Memory B cell (primary cell): Measurements from ENCODE around the gene CRYGB.

Experiments used
- ATAC-seq: fragments of 150-1000 bp; cut with Tn5 transposase; 2 replicates; pipeline ENCODE4 v1.10.0; 2021; ENCODE audit warnings: low read depth, mild to moderate bottlenecking, moderate library complexity
- DNase-seq, 2 donors: peaks; one replicate each; pipeline ENCODE4 v3.0.0; 2022; ENCODE audit warnings: low spot score in 2 of 2
- H3K27ac Mint-ChIP-seq: one replicate; pipeline ENCODE4 v1.8.0; 2022; ENCODE audit warnings: mild to moderate bottlenecking, moderate library complexity, mixed read lengths
- H3K27me3 Mint-ChIP-seq: one replicate; pipeline ENCODE4 v1.8.0; 2022; ENCODE audit warnings: mixed read lengths
- H3K36me3 Mint-ChIP-seq: one replicate; pipeline ENCODE4 v1.8.0; 2022; ENCODE audit warnings: mild to moderate bottlenecking, mixed read lengths
- H3K4me1 Mint-ChIP-seq: one replicate; pipeline ENCODE4 v1.8.0; 2022; ENCODE audit warnings: mixed read lengths
- H3K4me3 Mint-ChIP-seq: one replicate; pipeline ENCODE4 v1.8.0; 2022; ENCODE audit warnings: mild to moderate bottlenecking, moderate library complexity, mixed read lengths
- H3K9me3 Mint-ChIP-seq: one replicate; pipeline ENCODE4 v1.8.0; 2022; ENCODE audit warnings: mixed read lengths

Gene CRYGB

GRCh38 chr2:208174144-208174543, 28.2 kb upstream of the CRYGB start:
- no peak for ATAC-seq
- Mint-ChIP-seq H3K27ac (no peak overlapping the region), H3K4me3 (no peak overlapping the region), H3K4me1 (peaks cover 2% of the 10 kb centered on the region), H3K27me3 (peaks cover 5% of the 10 kb centered on the region), H3K9me3 (no peaks in the 10 kb centered on the region), H3K36me3 (no peaks in the 10 kb centered on the region)
- no peak for DNase-seq

GRCh38 chr2:208172125-208172524, 26.2 kb upstream of the CRYGB start:
- DNase-seq (no peak), ATAC-seq (no peak)
- Mint-ChIP-seq H3K4me3 (no peak overlapping the region), H3K27ac (no peak overlapping the region), H3K27me3 (peaks cover 5% of the 10 kb centered on the region), H3K9me3 (no peaks in the 10 kb centered on the region), H3K36me3 (no peaks in the 10 kb centered on the region), H3K4me1 (peaks cover 2% of the 10 kb centered on the region)

- H3K9me3 Mint-ChIP-seq = no peaks in the 10 kb centered on the region
- no peak for DNase-seq
- H3K4me3 Mint-ChIP-seq = no peak overlapping the region
- no peak for ATAC-seq
- no peaks in the 10 kb centered on the region for H3K4me1 Mint-ChIP-seq
- H3K27ac Mint-ChIP-seq = no peak overlapping the region
- no peaks in the 10 kb centered on the region for H3K36me3 Mint-ChIP-seq
- peaks cover 4% of the 10 kb centered on the region for H3K27me3 Mint-ChIP-seq
These were observed 19.2 kb upstream of the CRYGB start for GRCh38 chr2:208164951-208165755.

- Mint-ChIP-seq H3K27me3 (peaks cover 3% of the 10 kb centered on the region), H3K9me3 (no peaks in the 10 kb centered on the region), H3K4me3 (no peak within 1 kb of the TSS), H3K27ac (no peak within 1 kb of the TSS), H3K36me3 (no peaks in the 10 kb centered on the region), H3K4me1 (no peaks in the 10 kb centered on the region)
- no peak for ATAC-seq
- DNase-seq = no peak
These were observed 17.5 kb upstream of the CRYGB start, which contains the start of gene CRYGA for GRCh38 chr2:208163489-208163888. Gene CRYGA, minus strand, starts transcription at chr2:208163589. Its CDS starts 33 bp downstream, at chr2:208163556.

- no peak for DNase-seq
These were observed 10.5 kb upstream of the CRYGB start for GRCh38 chr2:208156439-208156838.

GRCh38 chr2:208153156-208153555, 7.2 kb upstream of the CRYGB start:
- Mint-ChIP-seq H3K27ac (no peak overlapping the region), H3K9me3 (peaks cover 1% of the 10 kb centered on the region), H3K4me3 (no peak overlapping the region), H3K27me3 (peaks cover 6% of the 10 kb centered on the region), H3K4me1 (no peaks in the 10 kb centered on the region), H3K36me3 (no peaks in the 10 kb centered on the region)
- DNase-seq (no peak), ATAC-seq (no peak)

More at GRCh38 chr2:208156439-208156838, 10.5 kb upstream of the CRYGB start:
- no peaks in the 10 kb centered on the region for H3K36me3 Mint-ChIP-seq
- H3K27ac Mint-ChIP-seq = no peak overlapping the region
- ATAC-seq = no peak
- H3K9me3 Mint-ChIP-seq = no peaks in the 10 kb centered on the region
- no peaks in the 10 kb centered on the region for H3K4me1 Mint-ChIP-seq
- no peak overlapping the region for H3K4me3 Mint-ChIP-seq
- peaks cover 6% of the 10 kb centered on the region for H3K27me3 Mint-ChIP-seq

- no peak overlapping the region for H3K4me3 Mint-ChIP-seq
- H3K36me3 Mint-ChIP-seq = no peaks in the 10 kb centered on the region
- no peak for DNase-seq
- no peak overlapping the region for H3K27ac Mint-ChIP-seq
- peaks cover 8% of the 10 kb centered on the region for H3K27me3 Mint-ChIP-seq
- no peak for ATAC-seq
- peaks cover 1% of the 10 kb centered on the region for H3K9me3 Mint-ChIP-seq
- no peaks in the 10 kb centered on the region for H3K4me1 Mint-ChIP-seq
These were observed 5.0 kb upstream of the CRYGB start for GRCh38 chr2:208150956-208151355.

GRCh38 chr2:208150094-208150493, 4.1 kb upstream of the CRYGB start:
- H3K4me3 Mint-ChIP-seq = no peak overlapping the region
- DNase-seq (no peak), ATAC-seq (no peak)
- no peaks in the 10 kb centered on the region for H3K4me1 Mint-ChIP-seq
- H3K27ac Mint-ChIP-seq = no peak overlapping the region
- peaks cover 1% of the 10 kb centered on the region for H3K9me3 Mint-ChIP-seq
- H3K36me3 Mint-ChIP-seq = no peaks in the 10 kb centered on the region
- H3K27me3 Mint-ChIP-seq = peaks cover 8% of the 10 kb centered on the region

GRCh38 chr2:208148803-208149202, 2.8 kb upstream of the CRYGB start:
- no peak for DNase-seq
- no peaks in the 10 kb centered on the region for H3K36me3 Mint-ChIP-seq
- H3K27me3 Mint-ChIP-seq = peaks cover 8% of the 10 kb centered on the region
- H3K9me3 Mint-ChIP-seq = peaks cover 1% of the 10 kb centered on the region
- no peaks in the 10 kb centered on the region for H3K4me1 Mint-ChIP-seq
- no peak overlapping the region for H3K27ac Mint-ChIP-seq
- H3K4me3 Mint-ChIP-seq = no peak overlapping the region
- ATAC-seq = no peak

GRCh38 chr2:208147759-208148158, 1.8 kb upstream of the CRYGB start:
- peaks cover 8% of the 10 kb centered on the region for H3K27me3 Mint-ChIP-seq

GRCh38 chr2:208147008-208147407, 1.1 kb upstream of the CRYGB start:
- H3K36me3 Mint-ChIP-seq = no peaks in the 10 kb centered on the region
- peaks cover 6% of the 10 kb centered on the region for H3K27me3 Mint-ChIP-seq
- no peaks in the 10 kb centered on the region for H3K4me1 Mint-ChIP-seq
- ATAC-seq = no peak
- no peak overlapping the region for H3K4me3 Mint-ChIP-seq
- peaks cover 1% of the 10 kb centered on the region for H3K9me3 Mint-ChIP-seq
- no peak overlapping the region for H3K27ac Mint-ChIP-seq
- DNase-seq = no peak

More at GRCh38 chr2:208147759-208148158, 1.8 kb upstream of the CRYGB start:
- H3K9me3 Mint-ChIP-seq = peaks cover 1% of the 10 kb centered on the region
- H3K27ac Mint-ChIP-seq = no peak overlapping the region
- ATAC-seq (no peak), DNase-seq (no peak)
- H3K4me3 Mint-ChIP-seq = no peak overlapping the region
- no peaks in the 10 kb centered on the region for H3K4me1 Mint-ChIP-seq
- no peaks in the 10 kb centered on the region for H3K36me3 Mint-ChIP-seq

GRCh38 chr2:208142925-208143799, 2.8 kb downstream of the CRYGB start:
- H3K36me3 Mint-ChIP-seq = no peaks in the 10 kb centered on the region

GRCh38 chr2:208142240-208142924, 3.6 kb downstream of the CRYGB start:
- DNase-seq = no peak
- Mint-ChIP-seq H3K4me3 (no peak overlapping the region), H3K4me1 (no peaks in the 10 kb centered on the region)

More at GRCh38 chr2:208142925-208143799, 2.8 kb downstream of the CRYGB start:
- H3K9me3 Mint-ChIP-seq = no peaks in the 10 kb centered on the region
- ATAC-seq (no peak), DNase-seq (no peak)
- H3K27ac Mint-ChIP-seq = no peak overlapping the region
- no peak overlapping the region for H3K4me3 Mint-ChIP-seq
- H3K27me3 Mint-ChIP-seq = peaks cover 3% of the 10 kb centered on the region
- H3K4me1 Mint-ChIP-seq = no peaks in the 10 kb centered on the region

GRCh38 chr2:208139447-208139846, 6.5 kb downstream of the CRYGB start:
- Mint-ChIP-seq H3K4me1 (no peaks in the 10 kb centered on the region), H3K9me3 (peaks cover 2% of the 10 kb centered on the region), H3K4me3 (no peak overlapping the region), H3K27ac (no peak overlapping the region), H3K36me3 (no peaks in the 10 kb centered on the region), H3K27me3 (no peaks in the 10 kb centered on the region)
- DNase-seq (no peak), ATAC-seq (no peak)

More at GRCh38 chr2:208142240-208142924, 3.6 kb downstream of the CRYGB start:
- Mint-ChIP-seq H3K9me3 (peaks cover 2% of the 10 kb centered on the region), H3K36me3 (no peaks in the 10 kb centered on the region), H3K27ac (no peak overlapping the region), H3K27me3 (peaks cover 2% of the 10 kb centered on the region)
- ATAC-seq = no peak
